Fibroblast of lung (primary cell): ENCODE data around the gene CHST11. TPM values are rescaled to one million over a fixed set of nuclear protein-coding genes. Genes with fewer than 3 reads are reported as not detected.
A peak's percentile ranks its signal among the peaks of the same experiment; 100 is the strongest.

Experiments used
- DNase-seq, 2 donors: peaks; one replicate each; pipeline versions ENCODE4 v3.0.0 to v3.0.0-alpha.2; 2010; ENCODE audit warnings: low read depth in 2 of 2
- H2AFZ ChIP-seq: 2 replicates; pipeline ENCODE4 v1.5.1; 2012; ENCODE audit warnings: low read length, control low read depth, inconsistent platforms
- H3K27ac ChIP-seq: 2 replicates; pipeline ENCODE4 v1.5.1; 2011; ENCODE audit warnings: low read length, control low read depth; ENCODE audit not compliant: insufficient read depth
- H3K27me3 ChIP-seq: 2 replicates; pipeline ENCODE4 v1.5.1; 2011; ENCODE audit warnings: mild to moderate bottlenecking, low read length; ENCODE audit not compliant: control insufficient read depth, insufficient read depth
- H3K36me3 ChIP-seq: 2 replicates; pipeline ENCODE4 v1.5.1; 2011; ENCODE audit warnings: low read length; ENCODE audit not compliant: control insufficient read depth, insufficient read depth
- H3K4me1 ChIP-seq: 2 replicates; pipeline ENCODE4 v1.5.1; 2011; ENCODE audit warnings: low read length; ENCODE audit not compliant: control insufficient read depth, insufficient read depth; ENCODE audit errors: extremely low read depth
- H3K4me2 ChIP-seq: 2 replicates; pipeline ENCODE4 v1.5.1; 2011; ENCODE audit warnings: low read length, control low read depth; ENCODE audit not compliant: insufficient read depth; ENCODE audit errors: extremely low read depth
- H3K4me3 ChIP-seq, 4 experiments: fragments of 200-600 bp in 1 of 4; sonication (generic) in 1 of 4; replicated peaks in 1 of 4; 2 replicates each; pipeline ENCODE4 v1.5.1; 2011 to 2016; ENCODE audit warnings: low read length in 4 of 4, low read depth in 3 of 4, mild to moderate bottlenecking in 3 of 4, control low read depth in 2 of 4, inconsistent platforms in 1 of 4, mixed read lengths in 1 of 4; ENCODE audit not compliant: insufficient read depth in 1 of 4; ENCODE audit errors: control extremely low read depth in 1 of 4
- H3K79me2 ChIP-seq: 2 replicates; pipeline ENCODE4 v1.5.1; 2012; ENCODE audit warnings: mild to moderate bottlenecking, low read length, inconsistent platforms; ENCODE audit not compliant: control insufficient read depth, insufficient read depth
- H3K9ac ChIP-seq: 2 replicates; pipeline ENCODE4 v1.5.1; 2011; ENCODE audit warnings: mild to moderate bottlenecking, low read length, control low read depth; ENCODE audit not compliant: insufficient read depth
- H3K9me3 ChIP-seq: 2 replicates; pipeline ENCODE4 v1.5.1; 2012; ENCODE audit warnings: low read depth, low read length; ENCODE audit not compliant: control insufficient read depth, insufficient read depth
- H4K20me1 ChIP-seq: 2 replicates; pipeline ENCODE4 v1.5.1; 2011; ENCODE audit warnings: low read length; ENCODE audit not compliant: control insufficient read depth, insufficient read depth; ENCODE audit errors: extremely low read depth
- EZH2 ChIP-seq: IDR thresholded peaks from 2 replicates; pipeline ENCODE4 v1.5.1; 2012; ENCODE audit warnings: low read length, control low read depth, mild to moderate bottlenecking; ENCODE audit errors: missing control alignments
- polyA plus RNA-seq, 2 donors: library from polyadenylated mRNA; depleted of rRNA in 1 of 2; stranded (reverse) in 1 of 2; unstranded in 1 of 2; fragments of >200 nt; gene quantifications; 2 replicates each; pipeline ENCODE4 v1.2.1, GENCODE V29; 2011 to 2012; ENCODE audit warnings: missing spikeins in 1 of 2
- total RNA-seq: library from RNA; depleted of rRNA; stranded (reverse); fragments of >200 nt; gene quantifications from 2 replicates; pipeline ENCODE4 v1.2.1, GENCODE V29; 2014
- TF ChIP-seq, protein P1 (sequence below), 2 donors: IDR thresholded peaks in 1 of 2; conservative IDR thresholded peaks in 1 of 2; 1 replicate in 1 of 2; 2 replicates in 1 of 2; pipeline ENCODE4 v1.5.1; 2011 to 2012; ENCODE audit warnings: low read length in 2 of 2, control low read depth in 1 of 2, inconsistent platforms in 1 of 2, low read depth in 1 of 2, mild to moderate bottlenecking in 1 of 2

The CHST11 gene
- total and polyA plus RNA-seq, 2 donors (not counting 1 experiment from before 2014, with no cell fraction given): 3.5 to 9.1 TPM

- Histone ChIP-seq H3K4me1 (no peaks in the 10 kb centered on the region), H3K27me3 (no peaks in the 10 kb centered on the region), H4K20me1 (no peaks in the 10 kb centered on the region), H2AFZ (no peak overlapping the region), H3K9ac (no peak overlapping the region), H3K9me3 (no peaks in the 10 kb centered on the region), H3K79me2 (no peaks in the 10 kb centered on the region), H3K4me2 (no peak overlapping the region), H3K4me3 (no peak overlapping the region), H3K36me3 (no peaks in the 10 kb centered on the region), H3K27ac (no peak overlapping the region)
- no peak for DNase-seq
- no peak for TF ChIP-seq EZH2
- TF ChIP-seq, protein P1, sequence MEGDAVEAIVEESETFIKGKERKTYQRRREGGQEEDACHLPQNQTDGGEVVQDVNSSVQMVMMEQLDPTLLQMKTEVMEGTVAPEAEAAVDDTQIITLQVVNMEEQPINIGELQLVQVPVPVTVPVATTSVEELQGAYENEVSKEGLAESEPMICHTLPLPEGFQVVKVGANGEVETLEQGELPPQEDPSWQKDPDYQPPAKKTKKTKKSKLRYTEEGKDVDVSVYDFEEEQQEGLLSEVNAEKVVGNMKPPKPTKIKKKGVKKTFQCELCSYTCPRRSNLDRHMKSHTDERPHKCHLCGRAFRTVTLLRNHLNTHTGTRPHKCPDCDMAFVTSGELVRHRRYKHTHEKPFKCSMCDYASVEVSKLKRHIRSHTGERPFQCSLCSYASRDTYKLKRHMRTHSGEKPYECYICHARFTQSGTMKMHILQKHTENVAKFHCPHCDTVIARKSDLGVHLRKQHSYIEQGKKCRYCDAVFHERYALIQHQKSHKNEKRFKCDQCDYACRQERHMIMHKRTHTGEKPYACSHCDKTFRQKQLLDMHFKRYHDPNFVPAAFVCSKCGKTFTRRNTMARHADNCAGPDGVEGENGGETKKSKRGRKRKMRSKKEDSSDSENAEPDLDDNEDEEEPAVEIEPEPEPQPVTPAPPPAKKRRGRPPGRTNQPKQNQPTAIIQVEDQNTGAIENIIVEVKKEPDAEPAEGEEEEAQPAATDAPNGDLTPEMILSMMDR (conservative IDR thresholded peaks at IDR 0.05 in 1 of 2, IDR thresholded peaks at IDR 0.05 in 1 of 2; ENCODE audit: low read depth in 1 of 2, low read length in 2 of 2): no peak
Observed at GRCh38 chr12:104532636-104533035, 75.9 kb downstream of the CHST11 start.

GRCh38 chr12:104533134-104533533, 76.4 kb downstream of the CHST11 start:
- DNase-seq: peak in 1 of 2 donors; percentile 56
- no peaks in the 10 kb centered on the region for H3K9me3 ChIP-seq
- no peaks in the 10 kb centered on the region for H4K20me1 ChIP-seq
- H3K27me3 ChIP-seq: no peaks in the 10 kb centered on the region
- TF ChIP-seq, protein P1 (conservative IDR thresholded peaks at IDR 0.05 in 1 of 2, IDR thresholded peaks at IDR 0.05 in 1 of 2; ENCODE audit: low read depth in 1 of 2, low read length in 2 of 2): no peak
- no peak for TF ChIP-seq EZH2
- H3K4me2 ChIP-seq: no peak overlapping the region
- no peak overlapping the region for H3K4me3 ChIP-seq
- H2AFZ ChIP-seq: no peak overlapping the region
- no peaks in the 10 kb centered on the region for H3K4me1 ChIP-seq
- H3K9ac ChIP-seq: no peak overlapping the region
- H3K27ac ChIP-seq: no peak overlapping the region
- no peaks in the 10 kb centered on the region for H3K79me2 ChIP-seq
- no peaks in the 10 kb centered on the region for H3K36me3 ChIP-seq

DNA sequence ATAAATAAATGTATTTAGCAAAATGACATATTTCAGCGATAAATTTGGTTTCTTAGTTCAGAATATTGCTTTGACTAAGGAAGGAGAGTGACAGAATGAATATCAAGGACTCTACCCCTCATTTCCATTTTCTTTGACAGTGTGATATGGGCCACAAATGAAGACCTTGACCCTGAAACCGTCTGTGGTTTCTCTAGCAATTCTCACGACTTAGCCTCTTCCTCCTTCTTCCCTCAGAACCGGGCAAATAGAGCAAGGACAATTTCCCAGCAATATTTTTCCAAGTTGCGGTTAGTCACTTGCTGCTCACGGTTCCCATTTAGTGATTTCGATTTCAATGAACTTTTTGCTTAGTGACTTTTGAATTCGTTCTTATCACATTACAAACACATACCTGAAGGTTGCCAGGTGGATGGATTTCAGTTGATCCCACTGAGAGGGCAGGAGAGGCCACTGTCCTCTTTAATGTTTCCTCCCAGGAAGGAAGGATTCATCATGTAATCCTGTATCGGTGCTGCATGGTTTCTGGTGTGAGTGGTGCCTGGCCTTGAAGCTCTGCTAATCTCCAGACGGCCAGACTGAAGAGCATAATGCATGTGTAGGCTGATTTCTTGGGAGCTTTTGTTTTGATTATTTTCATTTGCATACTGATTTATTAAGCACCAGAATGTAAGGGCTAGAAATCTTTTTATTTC, 77.6 kb downstream of the CHST11 start:
- Histone ChIP-seq H3K9me3 (no peaks in the 10 kb centered on the region), H3K4me3 (no peak overlapping the region), H3K79me2 (no peaks in the 10 kb centered on the region), H4K20me1 (no peaks in the 10 kb centered on the region), H2AFZ (no peak overlapping the region), H3K9ac (no peak overlapping the region), H3K27me3 (no peaks in the 10 kb centered on the region), H3K4me2 (no peak overlapping the region), H3K27ac (no peak overlapping the region), H3K36me3 (no peaks in the 10 kb centered on the region), H3K4me1 (no peaks in the 10 kb centered on the region)
- no peak for DNase-seq
- TF ChIP-seq EZH2: no peak
- TF ChIP-seq, protein P1 (conservative IDR thresholded peaks at IDR 0.05 in 1 of 2, IDR thresholded peaks at IDR 0.05 in 1 of 2; ENCODE audit: low read depth in 1 of 2, low read length in 2 of 2): no peak
